ENCODE measurements around the gene P4HA2.

DNA sequence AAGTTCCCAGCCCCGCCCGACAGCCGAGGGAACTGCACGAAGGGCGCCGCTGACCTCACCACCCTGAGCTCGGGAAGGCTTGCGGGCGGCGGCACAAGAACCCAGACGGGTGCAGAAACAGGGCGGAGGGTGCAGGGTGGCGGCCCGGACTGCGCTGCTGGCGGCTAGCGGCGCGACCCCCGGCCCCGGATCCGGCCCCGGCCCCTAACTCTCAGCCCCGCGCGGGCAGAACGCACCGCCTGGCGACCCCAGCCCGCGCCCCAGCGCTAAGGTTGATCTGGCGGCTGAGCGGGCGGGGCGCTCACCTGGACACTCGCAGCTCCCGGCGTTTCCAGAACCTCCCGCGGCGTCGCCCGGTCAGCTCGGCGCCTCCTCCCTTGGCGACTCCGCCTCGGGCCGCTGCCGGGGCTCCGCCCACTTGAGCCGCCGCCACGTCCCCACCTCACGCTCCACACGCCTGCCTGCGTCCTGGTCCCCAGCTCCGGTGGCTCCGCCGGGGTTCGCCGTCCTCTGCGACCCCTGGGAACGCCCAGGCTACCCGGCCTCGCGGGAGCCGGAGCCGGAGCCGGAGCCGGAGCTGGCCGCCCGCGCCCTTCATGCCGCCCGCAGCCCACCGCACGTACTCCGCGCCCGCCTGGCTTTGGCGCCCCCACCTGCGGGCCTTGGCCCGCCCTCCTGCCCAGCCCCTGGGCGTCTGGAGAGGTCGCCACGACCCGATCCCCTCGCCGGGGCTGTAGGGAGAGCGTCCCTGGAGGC lies at the start of gene P4HA2:
- TF ChIP-seq, protein P1, sequence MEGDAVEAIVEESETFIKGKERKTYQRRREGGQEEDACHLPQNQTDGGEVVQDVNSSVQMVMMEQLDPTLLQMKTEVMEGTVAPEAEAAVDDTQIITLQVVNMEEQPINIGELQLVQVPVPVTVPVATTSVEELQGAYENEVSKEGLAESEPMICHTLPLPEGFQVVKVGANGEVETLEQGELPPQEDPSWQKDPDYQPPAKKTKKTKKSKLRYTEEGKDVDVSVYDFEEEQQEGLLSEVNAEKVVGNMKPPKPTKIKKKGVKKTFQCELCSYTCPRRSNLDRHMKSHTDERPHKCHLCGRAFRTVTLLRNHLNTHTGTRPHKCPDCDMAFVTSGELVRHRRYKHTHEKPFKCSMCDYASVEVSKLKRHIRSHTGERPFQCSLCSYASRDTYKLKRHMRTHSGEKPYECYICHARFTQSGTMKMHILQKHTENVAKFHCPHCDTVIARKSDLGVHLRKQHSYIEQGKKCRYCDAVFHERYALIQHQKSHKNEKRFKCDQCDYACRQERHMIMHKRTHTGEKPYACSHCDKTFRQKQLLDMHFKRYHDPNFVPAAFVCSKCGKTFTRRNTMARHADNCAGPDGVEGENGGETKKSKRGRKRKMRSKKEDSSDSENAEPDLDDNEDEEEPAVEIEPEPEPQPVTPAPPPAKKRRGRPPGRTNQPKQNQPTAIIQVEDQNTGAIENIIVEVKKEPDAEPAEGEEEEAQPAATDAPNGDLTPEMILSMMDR (conservative IDR thresholded peaks at IDR 0.05 in 1 of 2, IDR thresholded peaks at IDR 0.05 in 1 of 2; ENCODE audit: low read depth in 1 of 2, low read length in 2 of 2) = no peak
- no peak for TF ChIP-seq EZH2 (IDR thresholded peaks at IDR 0.05; ENCODE audit: low read length, missing control alignments)

Data from fibroblast of lung (primary cell).